ENCODE measurements around the gene GSTO1.

Gene GSTO1

DNA sequence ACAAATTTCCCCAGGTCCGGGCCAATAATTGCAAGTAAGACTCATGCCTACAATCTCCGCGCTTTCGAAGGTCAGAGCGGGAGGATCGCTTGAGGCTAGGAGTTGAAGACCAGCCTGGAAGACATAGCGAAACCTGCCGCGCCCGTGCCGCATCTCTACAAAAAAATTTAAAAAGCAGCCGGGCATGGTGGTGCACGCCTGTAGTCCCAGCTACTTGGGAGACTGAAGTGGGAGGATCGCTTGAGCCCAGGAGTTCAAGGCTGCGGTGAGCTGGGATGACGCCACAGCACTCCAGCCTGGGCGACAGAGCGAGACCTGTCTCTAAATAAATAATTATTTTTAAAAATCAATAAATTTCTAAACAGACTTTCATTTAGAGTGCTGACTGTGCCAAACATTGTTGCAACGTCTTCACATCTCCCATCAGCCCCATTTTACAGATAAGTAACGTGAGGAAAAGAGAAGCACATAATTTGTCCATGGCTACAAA lies 22.0 kb upstream of the GSTO1 start:
- Histone ChIP-seq H3K27me3 (ENCODE audit: insufficient read depth, poor library complexity, severe bottlenecking) (no peaks in the 10 kb centered on the region), H3K4me3 (ENCODE audit: severe bottlenecking) (peak overlapping the region; percentile 94), H3K9me3 (ENCODE audit: severe bottlenecking) (no peaks in the 10 kb centered on the region), H3K36me3 (ENCODE audit: low read depth) (no peaks in the 10 kb centered on the region), H3K4me1 (ENCODE audit: insufficient read depth, poor library complexity, severe bottlenecking) (peaks cover 5% of the 10 kb centered on the region), H3K27ac (ENCODE audit: poor library complexity, severe bottlenecking) (no peak overlapping the region)
- TF ChIP-seq, protein P1, sequence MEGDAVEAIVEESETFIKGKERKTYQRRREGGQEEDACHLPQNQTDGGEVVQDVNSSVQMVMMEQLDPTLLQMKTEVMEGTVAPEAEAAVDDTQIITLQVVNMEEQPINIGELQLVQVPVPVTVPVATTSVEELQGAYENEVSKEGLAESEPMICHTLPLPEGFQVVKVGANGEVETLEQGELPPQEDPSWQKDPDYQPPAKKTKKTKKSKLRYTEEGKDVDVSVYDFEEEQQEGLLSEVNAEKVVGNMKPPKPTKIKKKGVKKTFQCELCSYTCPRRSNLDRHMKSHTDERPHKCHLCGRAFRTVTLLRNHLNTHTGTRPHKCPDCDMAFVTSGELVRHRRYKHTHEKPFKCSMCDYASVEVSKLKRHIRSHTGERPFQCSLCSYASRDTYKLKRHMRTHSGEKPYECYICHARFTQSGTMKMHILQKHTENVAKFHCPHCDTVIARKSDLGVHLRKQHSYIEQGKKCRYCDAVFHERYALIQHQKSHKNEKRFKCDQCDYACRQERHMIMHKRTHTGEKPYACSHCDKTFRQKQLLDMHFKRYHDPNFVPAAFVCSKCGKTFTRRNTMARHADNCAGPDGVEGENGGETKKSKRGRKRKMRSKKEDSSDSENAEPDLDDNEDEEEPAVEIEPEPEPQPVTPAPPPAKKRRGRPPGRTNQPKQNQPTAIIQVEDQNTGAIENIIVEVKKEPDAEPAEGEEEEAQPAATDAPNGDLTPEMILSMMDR (IDR thresholded peaks at IDR 0.05; ENCODE audit: poor library complexity, severe bottlenecking), result no peak
- DNase-seq (ENCODE audit: low spot score), result no peak
- peak; percentile 20 for ATAC-seq (ENCODE audit: low read depth)

DNA sequence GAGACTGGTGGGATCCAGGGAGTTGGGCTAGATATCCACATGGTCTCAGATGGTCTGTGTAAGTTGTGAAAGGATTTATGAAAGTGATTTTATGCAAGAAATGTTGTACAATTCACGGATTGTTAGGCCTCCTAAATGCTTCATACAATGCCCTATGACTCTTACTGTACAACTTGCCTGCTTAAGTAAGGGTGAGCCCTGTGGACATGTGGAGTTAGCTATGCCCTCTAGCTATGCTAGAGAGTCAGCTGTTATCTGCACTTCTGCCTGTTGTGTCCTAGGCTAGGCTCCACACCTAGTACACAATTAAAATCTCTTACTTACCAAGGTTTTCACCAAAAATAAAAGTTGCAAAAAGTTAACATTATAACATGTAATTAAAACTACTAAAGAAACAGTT lies 20.9 kb upstream of the GSTO1 start:
- no peaks in the 10 kb centered on the region for H3K36me3 ChIP-seq (ENCODE audit: low read depth)
- no peaks in the 10 kb centered on the region for H3K9me3 ChIP-seq (ENCODE audit: severe bottlenecking)

DNA sequence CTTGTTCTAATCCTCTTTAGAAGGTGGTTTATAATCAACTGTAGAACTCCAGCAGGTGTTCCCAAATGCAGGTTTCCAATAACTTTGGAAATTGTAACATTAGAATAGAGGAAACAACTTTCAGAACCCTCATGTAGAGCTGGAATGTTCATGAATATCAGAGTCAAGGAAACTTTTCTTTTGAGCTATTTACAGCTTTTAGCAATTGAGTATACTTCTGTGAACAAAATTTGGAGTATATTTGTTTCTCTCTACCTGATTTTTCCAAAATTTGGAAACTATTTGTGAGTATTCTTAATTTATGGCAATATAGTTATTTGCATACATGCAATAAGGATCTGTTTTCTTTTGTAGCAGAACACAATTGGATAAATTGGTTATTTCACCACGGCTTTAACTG lies 19.8 kb upstream of the GSTO1 start:
- ATAC-seq (ENCODE audit: low read depth), result no peak
- H3K9me3 ChIP-seq (ENCODE audit: severe bottlenecking), result no peaks in the 10 kb centered on the region
- H3K4me1 ChIP-seq (ENCODE audit: insufficient read depth, poor library complexity, severe bottlenecking), result peaks cover 5% of the 10 kb centered on the region

More for the DNA sequence above, 20.9 kb upstream of the GSTO1 start:
- ATAC-seq (ENCODE audit: low read depth) (no peak), DNase-seq (ENCODE audit: low spot score) (no peak)
- TF ChIP-seq, protein P1 (IDR thresholded peaks at IDR 0.05; ENCODE audit: poor library complexity, severe bottlenecking), result no peak
- Histone ChIP-seq H3K27ac (ENCODE audit: poor library complexity, severe bottlenecking) (no peak overlapping the region), H3K4me3 (ENCODE audit: severe bottlenecking) (no peak overlapping the region), H3K4me1 (ENCODE audit: insufficient read depth, poor library complexity, severe bottlenecking) (peaks cover 5% of the 10 kb centered on the region), H3K27me3 (ENCODE audit: insufficient read depth, poor library complexity, severe bottlenecking) (no peaks in the 10 kb centered on the region)

DNA sequence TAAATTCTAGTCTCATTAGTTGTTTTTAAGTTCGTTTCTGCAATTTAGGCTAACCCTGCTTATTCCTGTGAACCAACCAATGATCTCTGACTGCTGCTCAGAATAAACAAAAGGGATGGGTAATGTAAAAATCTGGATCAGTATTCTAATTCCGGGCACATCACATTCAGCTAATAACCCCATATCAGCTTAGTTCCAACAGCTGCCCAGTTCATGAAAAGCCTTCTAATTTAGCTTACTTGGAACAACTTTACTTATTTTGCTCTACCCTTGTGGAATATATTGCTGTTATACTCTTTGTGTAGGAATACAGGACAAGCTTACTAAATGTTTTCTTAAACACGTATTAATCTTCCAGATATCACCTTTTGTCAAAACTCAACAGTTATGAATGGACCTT lies 18.9 kb upstream of the GSTO1 start:
- Histone ChIP-seq H3K36me3 (ENCODE audit: low read depth) (no peaks in the 10 kb centered on the region), H3K27me3 (ENCODE audit: insufficient read depth, poor library complexity, severe bottlenecking) (no peaks in the 10 kb centered on the region), H3K4me3 (ENCODE audit: severe bottlenecking) (no peak overlapping the region), H3K27ac (ENCODE audit: poor library complexity, severe bottlenecking) (no peak overlapping the region), H3K9me3 (ENCODE audit: severe bottlenecking) (no peaks in the 10 kb centered on the region), H3K4me1 (ENCODE audit: insufficient read depth, poor library complexity, severe bottlenecking) (peaks cover 5% of the 10 kb centered on the region)
- TF ChIP-seq, protein P1 (IDR thresholded peaks at IDR 0.05; ENCODE audit: poor library complexity, severe bottlenecking), result no peak
- ATAC-seq (ENCODE audit: low read depth) (no peak), DNase-seq (ENCODE audit: low spot score) (no peak)

More for the DNA sequence above, 19.8 kb upstream of the GSTO1 start:
- Histone ChIP-seq H3K27me3 (ENCODE audit: insufficient read depth, poor library complexity, severe bottlenecking) (no peaks in the 10 kb centered on the region), H3K36me3 (ENCODE audit: low read depth) (no peaks in the 10 kb centered on the region), H3K4me3 (ENCODE audit: severe bottlenecking) (no peak overlapping the region), H3K27ac (ENCODE audit: poor library complexity, severe bottlenecking) (no peak overlapping the region)
- TF ChIP-seq, protein P1 (IDR thresholded peaks at IDR 0.05; ENCODE audit: poor library complexity, severe bottlenecking), result no peak
- DNase-seq (ENCODE audit: low spot score), result no peak

DNA sequence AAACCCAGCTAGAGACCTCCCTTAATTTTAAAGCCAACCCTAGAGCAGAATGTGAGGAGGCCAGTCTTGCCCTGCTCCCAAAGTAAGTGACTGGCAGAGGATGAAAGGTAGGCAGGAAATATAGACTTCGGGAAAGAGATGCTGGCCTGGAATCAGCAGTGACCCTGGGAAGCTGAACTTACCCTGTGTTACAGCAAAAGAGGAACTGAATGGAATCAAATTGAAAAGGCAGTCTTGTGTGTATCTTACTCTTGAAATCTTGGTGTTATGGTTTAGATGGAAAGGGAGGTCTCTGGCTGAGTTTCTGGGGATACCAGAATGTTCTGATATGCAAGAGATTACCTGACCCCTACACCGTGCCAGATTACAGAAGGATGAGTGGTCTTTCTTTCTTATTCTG lies 14.6 kb upstream of the GSTO1 start:
- Histone ChIP-seq H3K4me1 (ENCODE audit: insufficient read depth, poor library complexity, severe bottlenecking) (no peaks in the 10 kb centered on the region), H3K27ac (ENCODE audit: poor library complexity, severe bottlenecking) (no peak overlapping the region), H3K4me3 (ENCODE audit: severe bottlenecking) (no peak overlapping the region), H3K9me3 (ENCODE audit: severe bottlenecking) (no peaks in the 10 kb centered on the region), H3K36me3 (ENCODE audit: low read depth) (no peaks in the 10 kb centered on the region), H3K27me3 (ENCODE audit: insufficient read depth, poor library complexity, severe bottlenecking) (no peaks in the 10 kb centered on the region)
- TF ChIP-seq, protein P1 (IDR thresholded peaks at IDR 0.05; ENCODE audit: poor library complexity, severe bottlenecking), result no peak
- ATAC-seq (ENCODE audit: low read depth), result no peak
- no peak for DNase-seq (ENCODE audit: low spot score)
